Liver (tissue), 9 donors: ENCODE data around the gene SRSF2. TPM values are rescaled to one million over a fixed set of nuclear protein-coding genes. Genes with fewer than 3 reads are reported as not detected.
"Not testable (repeated sequence)": the region's sequence is repeated elsewhere in the genome, so short reads cannot be mapped to it uniquely, and the experiment has no call there.

ENCODE experiments used
- DNase-seq: peaks from one replicate; pipeline ENCODE4 v3.0.0-alpha.2; 2017; ENCODE audit warnings: low spot score
- H3K27ac ChIP-seq, 2 donors: one replicate each; pipeline ENCODE4 v1.7.0; 2013; ENCODE audit warnings: inconsistent platforms in 2 of 2, low read length in 2 of 2, control low read depth in 1 of 2, low read depth in 1 of 2, mild to moderate bottlenecking in 1 of 2
- H3K27me3 ChIP-seq, 4 donors: one replicate each; pipeline versions ENCODE4 v1.6.1 to v1.7.0; 2013; ENCODE audit warnings: low read length in 3 of 4, inconsistent platforms in 1 of 4, mild to moderate bottlenecking in 1 of 4, moderate library complexity in 1 of 4; ENCODE audit not compliant: control insufficient read depth in 4 of 4, insufficient read depth in 4 of 4
- H3K36me3 ChIP-seq, 4 donors: one replicate each; pipeline versions ENCODE4 v1.6.1 to v1.7.0; 2013; ENCODE audit warnings: low read length in 3 of 4, mild to moderate bottlenecking in 3 of 4, low read depth in 1 of 4, moderate library complexity in 1 of 4; ENCODE audit not compliant: control insufficient read depth in 4 of 4, insufficient read depth in 3 of 4
- H3K4me1 ChIP-seq, 4 donors: one replicate each; pipeline versions ENCODE4 v1.6.1 to v1.7.0; 2013; ENCODE audit warnings: low read length in 3 of 4, mild to moderate bottlenecking in 3 of 4, moderate library complexity in 1 of 4; ENCODE audit not compliant: control insufficient read depth in 4 of 4, insufficient read depth in 4 of 4
- H3K4me3 ChIP-seq, 3 donors: one replicate each; pipeline versions ENCODE4 v1.6.1 to v1.7.0; 2013; ENCODE audit warnings: low read length in 3 of 3, control low read depth in 1 of 3, low read depth in 1 of 3, mild to moderate bottlenecking in 1 of 3
- H3K9ac ChIP-seq, 2 donors: one replicate each; pipeline ENCODE4 v1.7.0; 2013; ENCODE audit warnings: low read length in 2 of 2, mild to moderate bottlenecking in 2 of 2, moderate library complexity in 2 of 2, control low read depth in 1 of 2, low read depth in 1 of 2
- H3K9me3 ChIP-seq, 4 donors: one replicate each; pipeline versions ENCODE4 v1.6.1 to v1.7.0; 2013; ENCODE audit warnings: low read length in 3 of 4; ENCODE audit not compliant: control insufficient read depth in 4 of 4
- CTCF ChIP-seq: fragments of 150-350 bp; IDR thresholded peaks from 2 replicates; pipeline ENCODE4 v1.5.1; 2017; ENCODE audit warnings: improper control_type of control experiment, low read depth, low read length; ENCODE audit not compliant: missing input control
- EGR1 ChIP-seq, 2 donors: IDR thresholded peaks; 2 replicates each; pipeline ENCODE4 v1.6.1; 2016 to 2018; ENCODE audit warnings: antibody characterized with exemption in 2 of 2, low read depth in 2 of 2
- FOXA1 ChIP-seq: IDR thresholded peaks from 2 replicates; pipeline ENCODE4 v1.6.1; 2016; ENCODE audit warnings: antibody characterized with exemption
- FOXA2 ChIP-seq: IDR thresholded peaks from 2 replicates; pipeline ENCODE4 v1.6.1; 2016; ENCODE audit warnings: antibody characterized with exemption
- GABPA ChIP-seq, 2 donors: IDR thresholded peaks in 1 of 2; conservative IDR thresholded peaks in 1 of 2; 2 replicates each; pipeline ENCODE4 v1.6.1; 2016; ENCODE audit warnings: antibody characterized with exemption in 2 of 2, mild to moderate bottlenecking in 1 of 2, moderate library complexity in 1 of 2
- HNF4A ChIP-seq, 2 donors: conservative IDR thresholded peaks; 2 replicates each; pipeline ENCODE4 v1.6.1; 2016; ENCODE audit warnings: antibody characterized with exemption in 2 of 2, mild to moderate bottlenecking in 2 of 2
- HNF4G ChIP-seq: IDR thresholded peaks from 2 replicates; pipeline ENCODE4 v1.6.1; 2016; ENCODE audit warnings: antibody characterized with exemption
- JUND ChIP-seq, 2 donors: IDR thresholded peaks; 2 replicates each; pipeline ENCODE4 v1.6.1; 2016; ENCODE audit warnings: antibody characterized with exemption in 2 of 2
- MAX ChIP-seq: IDR thresholded peaks from 2 replicates; pipeline ENCODE4 v1.6.1; 2016; ENCODE audit warnings: antibody characterized with exemption
- NR2F2 ChIP-seq: IDR thresholded peaks from 2 replicates; pipeline ENCODE4 v1.6.1; 2016; ENCODE audit warnings: antibody characterized with exemption
- RAD21 ChIP-seq, 2 donors: IDR thresholded peaks; 2 replicates each; pipeline ENCODE4 v1.6.1; 2016; ENCODE audit warnings: antibody characterized with exemption in 2 of 2, mild to moderate bottlenecking in 2 of 2
- RXRA ChIP-seq, 2 donors: IDR thresholded peaks; 2 replicates each; pipeline ENCODE4 v1.6.1; 2017 to 2018; ENCODE audit warnings: antibody characterized with exemption in 2 of 2, mild to moderate bottlenecking in 1 of 2
- SP1 ChIP-seq: IDR thresholded peaks from 2 replicates; pipeline ENCODE4 v1.6.1; 2018; ENCODE audit warnings: antibody characterized with exemption, mild to moderate bottlenecking
- TAF1 ChIP-seq: conservative IDR thresholded peaks from 2 replicates; pipeline ENCODE4 v1.6.1; 2016; ENCODE audit warnings: antibody characterized with exemption, mild to moderate bottlenecking
- YY1 ChIP-seq: IDR thresholded peaks from 2 replicates; pipeline ENCODE4 v1.6.1; 2016; ENCODE audit warnings: antibody characterized with exemption, mild to moderate bottlenecking
- WGBS: extraction: QIAGEN DNeasy Blood & Tissue Kit; methylation state at CpG from one replicate; pipeline ENCODE4 v1.1.7; 2013; 5-methylcytosine and 5-hydroxymethylcytosine counted together
- polyA plus RNA-seq, 2 donors: library from polyadenylated mRNA; stranded (reverse) in 1 of 2; unstranded in 1 of 2; fragments of 200-250 nt in 1 of 2; fragments of >200 nt in 1 of 2; fragmentation: Nextera tagmentation in 1 of 2; extraction: Ambion mirVana in 1 of 2; gene quantifications; one replicate each; pipeline versions ENCODE4 v1.2.1 to v1.2.3, GENCODE V29; 2013 to 2015
- total RNA-seq, 2 donors: library from RNA; depleted of rRNA; stranded (reverse); fragments of >200 nt; gene quantifications; one replicate each; pipeline ENCODE4 v1.2.3, GENCODE V29; 2014
- TF ChIP-seq, protein P1 (sequence below): IDR thresholded peaks from 2 replicates; pipeline ENCODE4 v1.6.1; 2016; ENCODE audit warnings: antibody characterized with exemption
- TF ChIP-seq, protein P2 (sequence below): IDR thresholded peaks from 2 replicates; pipeline ENCODE4 v1.6.1; 2016; ENCODE audit warnings: antibody characterized with exemption
- TF ChIP-seq, protein P3 (sequence below): IDR thresholded peaks from 2 replicates; pipeline ENCODE4 v1.6.1; 2016; ENCODE audit warnings: antibody characterized with exemption, mild to moderate bottlenecking
- donor health status: healthy.
- donor health status: healthy.
- donor health status: healthy.
- donor health status: healthy.
- donor health status: healthy.

The SRSF2 gene
- total and polyA plus RNA-seq, 4 donors, result 66.5 to 184 (median 150) TPM

DNA sequence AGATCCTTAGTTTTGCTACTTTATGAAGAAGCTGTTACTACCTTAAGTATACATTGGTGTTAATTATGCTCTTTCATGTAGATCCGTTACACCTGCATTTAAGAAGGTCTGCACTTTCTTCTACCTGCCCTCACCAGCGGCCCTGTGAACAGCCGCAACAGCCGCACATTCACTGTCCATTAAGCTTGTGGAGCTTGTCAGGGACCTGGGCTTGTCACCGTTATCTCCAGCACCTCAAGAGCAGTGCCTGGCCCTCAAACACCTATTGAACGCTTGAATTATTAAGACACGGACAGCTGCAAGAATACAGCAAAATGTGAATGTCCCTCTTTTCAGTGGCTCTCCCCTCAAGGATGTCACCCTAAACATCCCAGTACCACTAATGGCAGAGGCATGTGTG lies 23.4 kb downstream of the SRSF2 start:
- Histone ChIP-seq H3K27ac (no peak overlapping the region), H3K4me1 (peaks cover 0 to 16% (median 10%) of the 10 kb centered on the region in 4 donors), H3K4me3 (no peak overlapping the region), H3K36me3 (peaks cover 6 to 33% (median 28%) of the 10 kb centered on the region in 4 donors), H3K27me3 (no peaks in the 10 kb centered on the region), H3K9ac (no peak overlapping the region), H3K9me3 (no peaks in the 10 kb centered on the region)
- 96% methylated on average over 7 of the region's 7 CpGs for WGBS
- DNase-seq, result no peak
- TF ChIP-seq HNF4A (conservative IDR thresholded peaks at IDR 0.05) (no peak), YY1 (no peak), FOXA1 (no peak), MAX (no peak), TAF1 (no peak), JUND (IDR thresholded peaks at IDR 0.05) (no peak), SP1 (no peak), EGR1 (IDR thresholded peaks at IDR 0.05; ENCODE audit: low read depth in 2 of 2) (no peak), RAD21 (IDR thresholded peaks at IDR 0.05) (no peak), NR2F2 (no peak), HNF4G (no peak), RXRA (IDR thresholded peaks at IDR 0.05) (no peak), CTCF (no peak), GABPA (IDR thresholded peaks at IDR 0.05 in 1 of 2, conservative IDR thresholded peaks at IDR 0.05 in 1 of 2) (no peak), FOXA2 (no peak)
- TF ChIP-seq, protein P1, sequence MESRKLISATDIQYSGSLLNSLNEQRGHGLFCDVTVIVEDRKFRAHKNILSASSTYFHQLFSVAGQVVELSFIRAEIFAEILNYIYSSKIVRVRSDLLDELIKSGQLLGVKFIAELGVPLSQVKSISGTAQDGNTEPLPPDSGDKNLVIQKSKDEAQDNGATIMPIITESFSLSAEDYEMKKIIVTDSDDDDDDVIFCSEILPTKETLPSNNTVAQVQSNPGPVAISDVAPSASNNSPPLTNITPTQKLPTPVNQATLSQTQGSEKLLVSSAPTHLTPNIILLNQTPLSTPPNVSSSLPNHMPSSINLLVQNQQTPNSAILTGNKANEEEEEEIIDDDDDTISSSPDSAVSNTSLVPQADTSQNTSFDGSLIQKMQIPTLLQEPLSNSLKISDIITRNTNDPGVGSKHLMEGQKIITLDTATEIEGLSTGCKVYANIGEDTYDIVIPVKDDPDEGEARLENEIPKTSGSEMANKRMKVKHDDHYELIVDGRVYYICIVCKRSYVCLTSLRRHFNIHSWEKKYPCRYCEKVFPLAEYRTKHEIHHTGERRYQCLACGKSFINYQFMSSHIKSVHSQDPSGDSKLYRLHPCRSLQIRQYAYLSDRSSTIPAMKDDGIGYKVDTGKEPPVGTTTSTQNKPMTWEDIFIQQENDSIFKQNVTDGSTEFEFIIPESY, result no peak
- TF ChIP-seq, protein P2, sequence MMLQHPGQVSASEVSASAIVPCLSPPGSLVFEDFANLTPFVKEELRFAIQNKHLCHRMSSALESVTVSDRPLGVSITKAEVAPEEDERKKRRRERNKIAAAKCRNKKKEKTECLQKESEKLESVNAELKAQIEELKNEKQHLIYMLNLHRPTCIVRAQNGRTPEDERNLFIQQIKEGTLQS, result no peak
- TF ChIP-seq, protein P3, sequence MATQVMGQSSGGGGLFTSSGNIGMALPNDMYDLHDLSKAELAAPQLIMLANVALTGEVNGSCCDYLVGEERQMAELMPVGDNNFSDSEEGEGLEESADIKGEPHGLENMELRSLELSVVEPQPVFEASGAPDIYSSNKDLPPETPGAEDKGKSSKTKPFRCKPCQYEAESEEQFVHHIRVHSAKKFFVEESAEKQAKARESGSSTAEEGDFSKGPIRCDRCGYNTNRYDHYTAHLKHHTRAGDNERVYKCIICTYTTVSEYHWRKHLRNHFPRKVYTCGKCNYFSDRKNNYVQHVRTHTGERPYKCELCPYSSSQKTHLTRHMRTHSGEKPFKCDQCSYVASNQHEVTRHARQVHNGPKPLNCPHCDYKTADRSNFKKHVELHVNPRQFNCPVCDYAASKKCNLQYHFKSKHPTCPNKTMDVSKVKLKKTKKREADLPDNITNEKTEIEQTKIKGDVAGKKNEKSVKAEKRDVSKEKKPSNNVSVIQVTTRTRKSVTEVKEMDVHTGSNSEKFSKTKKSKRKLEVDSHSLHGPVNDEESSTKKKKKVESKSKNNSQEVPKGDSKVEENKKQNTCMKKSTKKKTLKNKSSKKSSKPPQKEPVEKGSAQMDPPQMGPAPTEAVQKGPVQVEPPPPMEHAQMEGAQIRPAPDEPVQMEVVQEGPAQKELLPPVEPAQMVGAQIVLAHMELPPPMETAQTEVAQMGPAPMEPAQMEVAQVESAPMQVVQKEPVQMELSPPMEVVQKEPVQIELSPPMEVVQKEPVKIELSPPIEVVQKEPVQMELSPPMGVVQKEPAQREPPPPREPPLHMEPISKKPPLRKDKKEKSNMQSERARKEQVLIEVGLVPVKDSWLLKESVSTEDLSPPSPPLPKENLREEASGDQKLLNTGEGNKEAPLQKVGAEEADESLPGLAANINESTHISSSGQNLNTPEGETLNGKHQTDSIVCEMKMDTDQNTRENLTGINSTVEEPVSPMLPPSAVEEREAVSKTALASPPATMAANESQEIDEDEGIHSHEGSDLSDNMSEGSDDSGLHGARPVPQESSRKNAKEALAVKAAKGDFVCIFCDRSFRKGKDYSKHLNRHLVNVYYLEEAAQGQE, result no peak

DNA sequence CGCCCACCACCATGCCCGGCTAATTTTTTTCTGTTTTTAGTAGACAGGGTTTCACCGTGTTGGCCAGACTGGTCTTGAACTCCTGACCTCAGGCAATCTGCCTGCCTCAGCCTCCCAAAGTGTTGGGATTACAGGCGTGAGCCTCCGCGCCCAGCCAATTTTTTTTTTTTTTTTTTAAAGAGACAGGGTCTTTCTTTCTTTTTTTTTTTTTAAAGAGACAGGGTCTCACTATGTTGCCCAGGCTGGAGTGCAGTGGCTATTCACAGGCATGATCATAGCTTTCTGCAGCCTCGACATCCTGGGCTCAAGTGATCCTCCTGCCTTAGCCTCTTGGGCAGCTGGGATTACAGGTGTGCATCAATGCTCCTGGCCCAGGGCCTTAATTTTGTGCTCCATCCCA lies 24.8 kb downstream of the SRSF2 start:
- WGBS, result 73% methylated on average over 7 of the region's 7 CpGs
- not testable (repeated sequence) for H3K4me3 ChIP-seq, H3K27me3 ChIP-seq, H3K27ac ChIP-seq, H3K9ac ChIP-seq, DNase-seq, H3K9me3 ChIP-seq
- H3K36me3 ChIP-seq, result peaks cover 3 to 22% (median 20%) of the 10 kb centered on the region in 4 donors
- peaks cover 0 to 16% (median 10%) of the 10 kb centered on the region in 4 donors for H3K4me1 ChIP-seq
